T-helper 1 cell (primary cell): Measurements from ENCODE around the gene TMEM39A.

Experiments used
- DNase-seq, 5 donors: peaks; one replicate each; pipeline ENCODE4 v3.0.0-alpha.2; 2012 to 2020

Gene TMEM39A

DNA sequence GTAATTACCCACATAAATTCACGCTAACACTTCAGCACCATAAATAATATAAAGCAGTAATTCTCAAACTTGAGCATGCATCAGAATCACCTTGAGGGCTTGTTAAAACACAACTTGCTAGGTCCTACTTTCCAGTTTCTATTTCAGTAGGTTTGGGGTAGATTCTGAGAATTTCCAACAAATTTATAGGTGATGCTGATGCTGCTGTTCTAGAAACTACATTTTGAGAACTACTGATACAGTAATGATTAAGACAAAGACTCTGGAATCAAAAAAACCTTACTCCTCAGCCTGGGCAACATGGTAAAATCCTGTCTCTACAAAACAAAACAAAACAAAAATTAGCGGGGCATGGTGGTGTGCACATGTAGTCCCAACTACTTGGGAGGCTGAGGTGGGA lies 18.8 kb downstream of the TMEM39A start:
- DNase-seq: peak in 1 of 5 donors; percentile 17

DNA sequence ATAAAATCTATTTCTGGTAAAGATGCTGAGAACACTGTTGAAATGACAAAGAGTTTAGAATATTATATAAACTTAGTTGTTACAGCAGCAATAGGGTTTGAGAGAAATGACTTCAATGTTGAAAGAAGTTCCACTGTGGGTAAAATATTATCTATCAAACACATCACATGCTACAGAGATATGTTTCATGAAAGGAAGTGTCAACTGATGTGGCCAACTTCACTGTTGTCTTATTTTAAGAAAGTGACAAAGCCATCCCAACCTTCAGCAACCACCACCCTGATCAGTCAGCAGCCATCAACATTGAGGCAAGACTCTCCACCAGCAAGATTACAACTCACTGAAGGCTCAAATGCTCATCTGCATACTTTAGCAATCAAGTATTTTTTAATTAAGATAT lies 20.2 kb downstream of the TMEM39A start:
- DNase-seq: no peak

DNA sequence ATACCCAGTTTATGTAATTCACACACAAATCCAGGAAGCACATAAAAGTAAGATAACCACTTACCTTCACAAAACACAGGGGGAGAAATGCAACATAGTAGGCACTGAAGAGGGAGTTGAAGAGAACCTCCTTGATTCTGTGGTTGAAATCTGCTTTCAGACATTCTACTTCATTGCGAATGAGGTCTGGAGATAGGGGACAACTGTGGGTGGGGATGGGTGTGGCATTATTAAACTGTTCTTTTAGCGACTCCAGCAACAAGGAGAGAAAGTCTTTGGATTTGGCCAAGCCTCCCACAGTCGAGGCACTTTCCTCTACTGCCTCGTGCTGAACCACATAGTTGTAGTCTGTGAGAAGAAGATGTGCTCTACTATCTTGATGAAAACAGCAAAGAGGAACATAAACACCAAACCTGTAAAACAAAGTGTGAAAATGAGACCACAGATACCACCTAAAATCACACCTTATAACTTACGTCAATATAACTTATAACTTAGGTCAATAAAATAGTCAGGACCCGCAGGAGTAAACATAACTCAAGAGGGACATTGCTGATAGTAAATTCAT lies 25.6 kb downstream of the TMEM39A start:
- DNase-seq: no peak

DNA sequence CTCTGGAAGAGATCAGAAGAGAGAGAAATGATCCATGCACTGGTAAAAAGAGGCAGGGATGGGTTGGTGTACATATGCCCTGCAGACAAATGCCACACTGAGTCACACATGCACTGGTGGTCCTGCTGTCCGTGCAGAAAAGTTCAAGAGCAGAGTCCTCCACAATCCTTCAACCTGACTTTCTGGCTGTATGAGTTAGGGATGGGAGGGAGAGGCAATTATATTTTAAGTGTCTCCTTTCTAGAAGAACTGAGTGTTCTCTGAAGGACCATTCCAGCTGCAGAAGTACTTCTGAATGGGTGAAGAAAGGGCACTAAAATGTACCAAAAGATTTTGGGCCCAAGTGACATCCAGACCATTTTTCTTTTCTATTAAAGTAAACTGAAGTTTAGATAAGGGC lies 26.4 kb downstream of the TMEM39A start:
- no peak for DNase-seq

DNA sequence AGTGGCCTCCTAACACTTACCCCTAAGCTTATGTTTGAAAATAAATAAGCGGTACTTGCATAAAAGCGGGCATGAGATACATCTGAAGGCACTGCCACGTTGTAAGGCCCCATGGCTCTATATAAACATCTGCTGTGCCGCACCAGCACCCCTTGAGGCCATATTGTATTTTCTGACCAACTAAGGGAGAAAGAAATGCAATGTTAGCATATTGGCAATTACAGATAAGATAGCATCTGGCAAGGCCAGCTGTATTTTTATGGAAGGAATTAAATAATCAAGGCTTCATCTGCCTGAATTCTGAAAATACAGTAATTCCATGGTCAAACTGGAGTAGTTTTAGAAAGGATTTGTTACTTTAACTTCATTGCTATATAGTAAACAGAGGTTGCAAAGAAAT lies 28.7 kb downstream of the TMEM39A start:
- no peak for DNase-seq

DNA sequence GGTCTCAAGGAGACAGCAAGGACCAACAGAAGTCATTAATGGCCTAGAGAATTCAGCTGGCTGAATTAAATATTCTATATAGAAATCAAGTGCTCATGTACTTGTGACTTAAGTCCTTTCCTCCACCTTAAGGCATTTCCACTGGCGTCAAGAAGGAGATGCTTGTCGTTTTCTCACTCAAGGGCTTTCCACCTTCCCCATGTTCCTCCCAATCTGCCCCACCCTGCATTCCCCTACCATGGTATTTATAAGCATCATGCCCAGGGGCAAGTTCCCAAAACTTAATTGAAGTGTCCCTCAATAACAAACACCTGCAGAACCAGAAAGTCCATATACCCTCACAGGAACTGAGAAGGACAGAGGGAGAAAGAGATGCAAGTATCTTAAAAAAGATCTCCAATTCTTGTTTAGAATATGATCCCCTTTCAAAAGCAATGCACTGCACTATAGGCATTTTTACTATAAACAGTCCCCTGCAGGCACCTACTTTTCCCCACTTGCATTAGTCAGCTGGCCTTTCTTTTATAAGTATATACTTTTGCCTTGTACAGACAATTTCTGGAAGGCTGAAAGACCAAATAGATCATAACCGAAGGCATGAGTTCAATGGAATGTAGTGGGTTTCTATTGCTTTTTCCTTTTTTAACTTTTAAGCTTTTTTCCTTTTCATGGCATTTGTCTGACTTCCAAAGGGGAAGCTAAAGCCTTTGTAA lies 29.6 kb downstream of the TMEM39A start:
- no peak for DNase-seq

DNA sequence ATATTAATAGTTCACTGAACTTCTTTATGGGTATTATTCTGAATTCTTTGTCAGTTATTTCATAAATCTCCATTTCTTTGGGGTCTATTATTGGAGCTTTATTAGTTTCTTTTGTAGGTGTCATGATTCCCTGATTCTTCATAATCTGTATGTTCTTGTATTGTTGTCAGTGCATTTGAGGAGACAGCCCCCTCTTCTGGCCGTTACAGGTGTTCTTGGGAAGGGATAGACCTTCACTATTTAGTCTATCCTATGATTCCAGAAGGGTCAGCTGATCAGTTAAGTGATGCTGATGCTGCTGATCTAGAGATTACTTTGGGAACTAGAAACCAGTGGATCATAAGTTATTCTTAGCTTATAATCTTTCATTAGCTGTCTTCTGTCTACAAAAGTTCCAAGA lies 34.9 kb downstream of the TMEM39A start:
- DNase-seq: no peak

DNA sequence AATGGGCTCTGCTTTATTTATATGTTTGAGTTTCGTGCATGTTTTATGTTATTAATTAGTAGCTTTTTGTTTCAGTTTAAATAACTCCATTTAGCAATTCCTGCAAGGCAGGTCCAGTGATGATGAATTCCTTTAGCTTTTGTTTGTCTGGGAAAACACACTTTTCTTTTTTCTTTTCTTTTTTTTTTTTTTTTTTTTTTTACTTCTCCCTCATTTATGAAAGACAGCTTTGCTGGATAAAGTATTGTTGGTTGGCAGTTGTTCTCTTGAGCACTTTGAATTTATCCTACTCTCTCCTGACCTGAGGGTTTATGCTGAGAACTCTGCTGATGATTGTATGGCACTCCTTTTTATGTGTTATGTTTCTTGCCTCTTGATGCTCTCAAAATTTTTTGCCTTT lies 35.7 kb downstream of the TMEM39A start:
- DNase-seq: no peak

DNA sequence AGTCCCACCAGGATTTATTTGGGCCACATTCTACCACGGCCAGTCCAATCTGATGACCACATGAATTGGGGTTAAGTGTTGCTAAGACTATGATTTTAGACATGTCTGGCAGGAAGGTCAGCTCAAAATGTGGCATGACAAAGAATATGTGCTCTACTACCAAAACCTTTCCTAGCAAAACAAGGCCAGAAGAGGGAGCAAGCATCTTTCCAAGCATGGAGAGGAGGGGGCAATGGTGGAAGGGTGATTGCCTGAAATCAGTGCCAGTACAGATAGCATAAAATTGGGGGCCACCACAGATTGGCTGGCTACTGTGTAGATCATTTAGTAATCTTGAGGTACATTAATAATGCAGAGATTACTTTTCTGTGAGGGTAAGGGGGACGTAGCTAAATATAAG lies 43.2 kb downstream of the TMEM39A start:
- no peak for DNase-seq

DNA sequence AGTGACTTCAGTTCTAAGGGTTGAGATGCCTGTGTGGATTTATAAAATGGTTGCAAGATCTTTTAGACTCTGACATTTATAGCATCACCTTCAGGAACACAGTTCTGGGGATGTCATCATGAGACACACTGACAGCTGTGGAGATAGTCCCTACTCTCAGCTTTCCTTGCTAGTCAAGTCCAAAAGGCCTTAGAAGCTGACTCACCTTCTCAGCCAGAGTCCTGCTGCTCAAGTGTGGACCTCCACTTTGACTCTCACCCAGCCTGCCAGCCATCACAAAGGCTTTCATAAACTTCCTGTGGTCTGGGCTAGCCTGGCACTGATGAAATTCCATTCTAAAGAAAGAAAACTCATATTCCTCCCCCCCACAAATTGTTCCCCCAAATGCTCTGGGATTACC lies 44.8 kb downstream of the TMEM39A start:
- DNase-seq: no peak

DNA sequence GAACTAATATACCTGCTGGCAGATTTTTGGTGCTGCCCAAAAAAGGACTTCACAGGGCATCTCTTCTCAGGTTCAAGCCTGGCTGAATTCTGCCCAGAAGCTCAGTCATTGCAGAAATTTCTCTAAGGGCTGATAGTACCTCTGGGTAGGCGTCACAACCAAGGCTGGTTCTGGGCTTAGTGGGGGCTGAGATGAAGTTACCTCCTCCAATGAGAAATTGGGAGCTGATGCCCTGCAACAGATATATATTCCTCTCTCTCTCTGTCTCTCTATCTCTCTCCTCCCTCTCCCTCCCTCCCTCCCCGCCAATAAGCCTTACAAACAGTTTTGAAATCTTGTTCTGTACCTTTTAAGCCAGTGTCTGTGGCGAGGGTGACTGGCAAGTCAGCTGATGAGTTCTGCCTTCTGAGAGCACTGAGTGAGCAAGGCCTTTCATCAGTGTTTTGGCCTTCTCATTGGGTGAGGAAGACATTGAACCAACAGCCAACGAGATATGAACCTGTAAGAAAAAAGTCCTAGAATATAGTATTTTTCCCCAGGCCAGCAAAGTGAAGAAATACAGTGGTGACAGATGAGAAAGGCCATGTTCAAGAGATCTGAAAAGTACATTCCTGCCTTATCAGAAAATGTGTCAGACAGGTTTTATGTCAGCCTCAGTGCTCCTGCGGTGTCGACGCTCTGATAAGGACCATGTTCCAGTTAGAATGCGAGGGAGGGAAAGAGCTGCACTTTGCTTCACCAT lies 45.5 kb downstream of the TMEM39A start:
- no peak for DNase-seq

DNA sequence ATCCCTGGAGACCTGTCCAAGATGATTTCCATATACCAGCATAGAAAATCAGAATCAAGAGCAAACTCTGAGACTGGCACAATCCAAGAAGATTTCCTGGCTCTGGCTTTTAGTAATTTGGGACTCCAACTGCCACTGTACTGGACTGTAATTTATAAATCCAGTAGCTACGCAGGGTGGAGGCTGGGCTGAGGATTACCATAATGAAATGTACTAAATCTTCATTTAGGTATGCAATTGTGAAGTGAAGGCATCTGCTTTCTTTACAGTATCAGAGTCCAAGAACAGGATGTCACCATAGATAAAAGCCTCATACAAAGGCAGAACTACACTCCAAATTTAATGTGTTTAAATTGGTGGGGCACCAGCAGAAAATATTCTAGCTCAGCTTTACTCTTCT lies 46.5 kb downstream of the TMEM39A start:
- no peak for DNase-seq

DNA sequence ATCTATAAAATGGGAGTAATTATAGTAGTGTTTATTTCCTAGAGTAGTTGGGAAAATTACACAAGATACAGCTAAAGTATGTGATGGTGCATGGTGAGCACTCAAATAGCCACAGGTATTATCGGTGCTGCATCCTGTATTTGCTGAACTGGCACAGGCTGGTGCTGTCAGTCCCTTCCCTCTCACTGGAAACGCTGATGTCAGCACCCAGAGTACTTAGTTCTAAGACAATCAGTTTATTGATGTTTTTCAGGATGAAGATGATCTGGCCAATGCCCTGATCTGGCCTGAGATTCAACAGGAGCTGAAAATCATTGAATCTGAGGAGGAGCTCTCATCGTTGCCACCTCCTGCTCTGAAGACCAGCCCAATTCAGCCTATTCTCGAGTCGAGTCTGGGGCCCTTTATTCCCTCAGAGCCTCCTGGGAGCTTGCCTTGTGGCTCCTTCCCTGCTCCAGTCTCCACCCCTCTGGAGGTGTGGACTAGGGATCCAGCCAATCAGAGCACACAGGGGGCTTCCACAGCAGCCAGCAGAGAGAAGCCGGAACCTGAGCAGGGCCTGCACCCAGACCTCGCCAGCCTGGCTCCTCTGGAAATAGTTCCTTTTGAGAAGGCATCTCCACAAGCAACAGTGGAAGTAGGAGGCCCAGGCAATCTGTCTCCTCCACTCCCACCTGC lies 49.7 kb downstream of the TMEM39A start:
- no peak for DNase-seq

DNA sequence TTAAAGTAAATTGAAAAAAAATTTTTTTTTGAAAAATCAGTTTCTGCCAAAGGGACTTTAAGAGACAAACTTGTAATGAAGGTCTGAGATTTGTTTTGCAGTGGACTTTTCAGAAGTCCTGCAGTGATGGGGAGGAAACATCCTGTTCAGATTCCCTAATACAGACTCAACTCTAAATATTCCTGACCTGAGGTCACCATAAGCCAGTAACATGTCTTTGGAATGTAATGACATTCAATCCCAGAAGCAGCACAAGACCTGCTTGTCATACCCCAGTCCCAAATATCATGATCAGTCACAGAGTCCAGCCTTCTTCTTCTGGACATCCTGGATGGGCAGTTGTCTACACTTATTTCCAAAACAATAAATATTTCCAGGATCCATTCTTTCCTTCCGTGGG lies 53.6 kb downstream of the TMEM39A start:
- no peak for DNase-seq

DNA sequence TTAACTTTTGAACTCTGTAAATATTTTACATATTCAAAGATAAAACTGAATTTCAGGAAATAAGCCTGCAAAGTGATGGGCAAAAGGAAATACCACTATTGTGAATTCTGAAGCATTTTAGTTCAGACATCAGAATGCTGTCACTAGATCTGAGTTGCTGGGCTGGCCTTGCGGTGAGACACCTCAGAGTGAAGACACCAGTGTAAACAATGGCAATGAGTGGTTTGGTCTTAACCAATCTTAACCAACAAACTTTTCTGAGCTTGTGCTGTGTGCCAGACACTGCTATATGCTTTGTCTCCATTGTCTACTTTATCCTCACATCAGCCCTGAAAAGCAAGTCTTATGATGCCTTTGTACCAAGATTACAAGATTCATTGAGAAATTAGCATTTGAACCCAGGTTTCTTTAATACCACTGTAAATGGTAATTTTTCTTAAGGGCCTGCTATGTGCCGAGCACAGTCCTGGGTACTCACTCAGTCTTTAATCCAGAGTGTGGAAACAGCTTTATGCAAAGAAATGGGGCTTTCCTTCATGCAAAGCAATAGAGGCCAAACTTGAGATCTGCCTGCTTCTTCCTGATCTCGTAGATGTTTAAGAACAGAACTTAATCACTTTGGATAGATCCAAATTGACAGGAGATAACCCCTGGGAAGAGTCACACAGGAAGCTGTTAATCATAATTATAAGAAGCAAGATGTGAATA lies 55.0 kb downstream of the TMEM39A start:
- DNase-seq: no peak

DNA sequence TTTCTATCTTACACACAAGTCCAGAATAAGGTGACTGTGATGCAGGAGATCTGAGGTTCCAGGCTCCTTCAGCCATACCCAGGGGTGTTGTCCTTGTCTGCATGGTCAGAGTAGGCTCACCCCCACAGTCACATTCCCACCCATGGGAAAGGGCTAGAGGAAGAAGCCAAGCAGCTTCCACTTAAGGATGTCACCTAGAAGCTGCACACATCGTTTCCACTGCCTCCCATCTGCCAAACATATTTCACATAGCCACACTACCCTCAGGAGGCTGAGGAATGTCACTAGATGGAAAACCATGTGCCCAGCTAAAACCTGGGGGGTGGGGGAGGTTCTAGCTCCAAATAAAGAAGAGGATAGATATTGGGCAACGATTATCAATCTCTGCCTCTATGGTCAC lies 58.1 kb downstream of the TMEM39A start:
- DNase-seq: no peak

DNA sequence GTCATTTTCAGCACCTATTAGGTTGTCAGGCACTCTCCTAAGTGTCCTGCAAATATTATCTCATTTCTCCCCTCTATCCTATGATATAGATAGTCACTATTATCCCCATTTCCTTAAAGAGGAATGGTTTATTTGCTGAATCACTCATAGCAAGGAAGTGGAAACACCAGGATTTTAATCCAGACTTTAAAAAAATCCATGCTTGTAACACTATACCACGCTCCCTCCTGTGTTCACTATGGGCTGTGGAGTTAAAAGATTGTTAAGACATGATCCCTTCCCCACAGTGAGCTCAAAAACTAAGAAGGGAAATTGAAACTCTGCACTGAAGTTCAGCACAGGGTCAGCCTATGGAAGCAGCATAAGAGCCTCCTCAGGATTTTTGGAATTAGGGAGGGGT lies 60.2 kb downstream of the TMEM39A start:
- DNase-seq: no peak

DNA sequence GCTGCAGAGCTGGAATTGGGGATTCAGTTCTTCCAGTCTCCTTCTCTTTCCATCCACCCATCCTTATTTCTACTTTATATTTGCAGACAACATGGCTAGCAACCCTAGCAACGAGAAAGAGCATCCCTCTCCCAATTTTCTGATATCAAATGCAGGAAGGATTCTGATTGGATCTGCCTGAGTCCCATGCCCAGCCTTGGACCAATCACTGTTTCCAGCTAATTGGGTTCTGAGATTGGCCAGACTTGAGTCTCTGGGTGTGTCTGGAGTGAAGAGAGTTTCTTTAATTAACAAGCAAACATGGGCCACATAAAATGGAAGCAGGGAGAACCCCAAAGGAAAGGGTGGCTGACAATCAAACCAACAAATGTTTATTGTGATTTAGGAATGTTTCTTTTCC lies 60.6 kb downstream of the TMEM39A start:
- no peak for DNase-seq

DNA sequence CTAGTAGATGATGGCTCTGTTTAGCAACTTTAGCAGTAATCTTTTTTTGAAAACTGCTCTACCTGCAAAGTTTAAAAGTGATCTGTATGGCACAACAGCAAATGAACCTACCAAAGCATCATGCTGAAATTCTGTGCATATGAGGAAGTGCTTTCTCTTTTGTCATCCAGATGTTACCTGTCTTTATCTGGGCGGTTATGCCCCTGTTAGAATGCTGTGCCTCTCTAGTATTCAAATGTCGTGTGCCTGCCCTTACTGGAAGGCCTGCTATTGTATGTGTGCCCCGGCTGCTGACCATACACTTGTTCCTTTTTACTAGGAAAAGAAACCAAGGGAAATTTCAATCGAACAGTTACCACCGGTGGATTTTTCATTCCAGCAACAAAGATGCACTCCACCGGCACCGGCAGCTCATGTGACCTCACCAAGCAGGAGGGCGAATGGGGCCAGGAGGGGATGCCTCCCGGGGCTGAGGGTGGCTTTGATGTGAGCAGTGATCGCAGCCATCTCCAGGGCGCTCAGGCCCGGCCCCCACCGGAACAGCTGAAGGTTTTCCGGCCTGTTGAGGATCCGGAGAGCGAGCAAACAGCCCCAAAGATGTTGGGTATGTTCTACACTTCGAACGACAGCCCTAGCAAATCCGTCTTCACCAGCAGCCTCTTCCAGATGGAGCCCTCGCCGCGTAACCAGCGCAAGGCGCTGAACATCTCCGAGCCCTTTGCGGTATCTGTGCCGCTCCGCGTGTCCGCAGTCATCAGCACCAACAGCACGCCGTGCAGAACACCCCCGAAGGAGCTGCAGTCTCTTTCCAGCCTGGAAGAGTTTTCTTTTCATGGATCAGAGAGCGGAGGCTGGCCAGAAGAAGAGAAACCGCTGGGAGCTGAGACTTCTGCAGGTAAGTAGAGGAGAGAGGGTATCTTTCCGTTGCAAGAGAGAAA lies 61.6 kb downstream of the TMEM39A start:
- peak in 1 of 5 donors; percentile 15 for DNase-seq

DNA sequence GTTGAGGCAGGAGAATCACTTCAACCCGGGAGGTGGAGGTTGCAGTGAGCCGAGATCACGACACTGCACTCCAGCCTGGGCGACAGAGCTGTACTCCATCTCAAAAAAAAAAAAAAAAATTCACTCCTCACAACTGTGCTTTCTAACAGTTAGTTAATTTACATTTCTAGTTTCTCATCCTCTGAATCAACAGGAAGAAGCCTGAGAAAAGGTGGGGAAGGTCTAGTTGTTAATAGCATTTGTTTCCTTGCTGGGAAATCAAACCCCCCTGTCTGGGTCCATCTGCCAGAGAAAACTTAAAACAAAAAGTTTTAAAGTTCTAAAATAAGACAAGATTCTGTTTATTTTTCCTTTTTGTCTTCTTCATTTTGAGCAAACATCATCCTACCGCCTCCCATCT lies 62.3 kb downstream of the TMEM39A start:
- DNase-seq: peak in 1 of 5 donors; percentile 44

DNA sequence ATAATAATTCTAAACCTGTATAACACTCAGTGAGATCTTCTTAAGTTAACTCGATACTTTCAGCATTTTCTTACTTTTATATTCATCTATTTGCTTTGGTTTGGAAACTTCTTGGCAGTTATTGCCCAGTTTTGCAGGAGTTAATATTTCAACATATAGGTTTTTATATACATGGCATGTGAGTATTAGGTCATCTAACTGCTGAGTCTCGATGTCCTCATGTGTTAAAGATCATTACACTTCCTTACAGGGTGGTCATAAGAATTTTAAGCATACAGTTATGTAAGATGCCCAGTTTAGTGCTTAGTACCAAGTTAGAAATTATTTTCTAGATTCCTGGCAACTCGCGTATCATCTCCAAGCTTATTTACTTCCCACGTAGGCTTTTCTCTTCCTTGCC lies 62.9 kb downstream of the TMEM39A start:
- DNase-seq: no peak

DNA sequence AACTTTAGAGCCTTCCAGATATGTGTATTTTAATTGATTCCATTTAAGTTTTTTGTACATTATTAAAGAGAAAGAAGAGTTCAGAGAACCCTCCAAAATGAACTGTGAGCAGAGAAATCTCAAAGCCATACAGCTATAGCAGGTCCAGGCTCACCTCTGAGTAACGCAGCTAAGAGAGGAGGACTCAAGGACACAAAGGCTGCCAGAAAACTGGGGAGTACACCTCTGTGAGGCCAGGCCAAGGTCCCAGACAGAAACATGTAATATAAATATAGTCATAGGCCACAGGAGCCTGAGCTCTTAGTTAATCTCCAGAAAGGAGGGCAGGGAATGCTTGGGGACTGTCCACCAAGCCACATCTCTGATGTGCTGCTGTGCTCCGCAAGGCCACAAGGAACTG lies 66.5 kb downstream of the TMEM39A start:
- no peak for DNase-seq
